Measurements from ENCODE around the gene PATJ. TPM values are rescaled to one million over a fixed set of nuclear protein-coding genes. Genes with fewer than 3 reads are reported as not detected.

PATJ gene
- polyA plus RNA-seq, 1 of the 3 experiments (the other 2 are of a cell fraction): 3.0 TPM

DNA sequence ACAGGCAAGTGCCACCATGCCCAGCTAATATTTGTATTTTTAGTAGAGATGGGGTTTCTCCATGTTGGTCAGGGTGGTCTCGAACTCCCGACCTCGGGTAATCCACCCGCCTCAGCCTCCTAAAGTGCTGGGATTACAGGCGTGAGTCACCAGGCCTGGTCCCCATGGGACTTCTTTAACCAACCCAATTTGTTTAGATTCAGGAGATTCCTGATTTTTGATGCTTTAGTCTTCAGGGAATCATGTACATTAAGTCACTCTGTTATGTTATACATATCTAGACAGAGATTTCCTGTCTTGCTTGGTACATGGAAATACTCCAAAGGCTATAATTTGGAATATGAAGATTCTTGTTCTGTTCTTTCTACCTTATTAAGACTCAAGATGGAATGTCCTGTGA lies 250.0 kb downstream of the PATJ start (continued):
- TF ChIP-seq USF2 (IDR thresholded peaks at IDR 0.05; ENCODE audit: borderline replicate concordance, low read depth, low read length) (no peak), EP300 (IDR thresholded peaks at IDR 0.05; ENCODE audit: borderline replicate concordance in 1 of 2, low read depth in 1 of 2, low read length in 1 of 2) (no peak), FOXJ3 (CRISPR knock-in tag; IDR thresholded peaks at IDR 0.05) (no peak), REST (IDR thresholded peaks at IDR 0.05; ENCODE audit: low read depth, low read length) (no peak), JUND (IDR thresholded peaks at IDR 0.05) (no peak), NRF1 (IDR thresholded peaks at IDR 0.05; ENCODE audit: low read depth, low read length) (no peak), RFX5 (IDR thresholded peaks at IDR 0.05; ENCODE audit: low read length) (no peak)

- H3F3A ChIP-seq (replicated peaks; ENCODE audit: insufficient read depth): no peaks in the 10 kb centered on the region
- H3K9me3 ChIP-seq: no peaks in the 10 kb centered on the region
- H3K4me2 ChIP-seq: no peak overlapping the region
- no peak overlapping the region for H3K4me3 ChIP-seq (ENCODE audit: low read depth in 2 of 2, low read length in 1 of 2)
- no peak overlapping the region for H3K9ac ChIP-seq
- H3K4me1 ChIP-seq (ENCODE audit: control insufficient read depth in 1 of 2, insufficient read depth in 2 of 2, low read depth in 1 of 2, low read length in 1 of 2): no peaks in the 10 kb centered on the region; a peak in 1 of 4 replicates
- no peaks in the 10 kb centered on the region for H3K27me3 ChIP-seq (ENCODE audit: insufficient read depth)
- WGBS (ENCODE audit: low lambda C conversion rate): 80% methylated on average over 5 of the region's 5 CpGs
- ChIA-PET CTCF (interaction anchor here (1.0 to 1.4 kb wide), 4 partner anchors 9 to 56 kb away, joined by 3 to 5 read pairs (median 3); no protein-coding TSS in a partner anchor), POLR2A (no interaction called here)
- no peaks in the 10 kb centered on the region for H4K20me1 ChIP-seq (ENCODE audit: insufficient read depth)
- no peak for DNase-seq
- H3K27ac ChIP-seq (ENCODE audit: low read depth in 2 of 2, low read length in 1 of 2): no peak overlapping the region
- no peak overlapping the region for H2AFZ ChIP-seq (ENCODE audit: low read depth)
- no peaks in the 10 kb centered on the region for H3K79me2 ChIP-seq (ENCODE audit: insufficient read depth)
- no peaks in the 10 kb centered on the region for H3K36me3 ChIP-seq (replicated peaks in 1 of 2; ENCODE audit: control insufficient read depth in 1 of 2, insufficient read depth in 2 of 2, low read length in 1 of 2)
- no peaks in the 10 kb centered on the region for H3K9me2 ChIP-seq
- TF ChIP-seq MXI1 (IDR thresholded peaks at IDR 0.05; ENCODE audit: low read depth, low read length) (no peak), RCOR1 (IDR thresholded peaks at IDR 0.05; ENCODE audit: low read length) (no peak), TAF1 (IDR thresholded peaks at IDR 0.05; ENCODE audit: borderline replicate concordance, low read depth, low read length) (no peak), EZH2phosphoT487 (IDR thresholded peaks at IDR 0.05; ENCODE audit: borderline replicate concordance, low read depth) (no peak), MEF2A (IDR thresholded peaks at IDR 0.05; ENCODE audit: borderline replicate concordance, low read depth) (no peak), CTCF (IDR thresholded peaks at IDR 0.05) (no peak), TEAD4 (IDR thresholded peaks at IDR 0.05; ENCODE audit: borderline replicate concordance, insufficient read depth) (no peak), RFX5 (IDR thresholded peaks at IDR 0.05; ENCODE audit: low read length) (no peak), SMC3 (IDR thresholded peaks at IDR 0.05; ENCODE audit: low read depth, low read length) (no peak), POLR2AphosphoS5 (IDR thresholded peaks at IDR 0.05; ENCODE audit: low read depth, low read length) (no peak), IRF3 (IDR thresholded peaks at IDR 0.05; ENCODE audit: low read depth, low read length) (no peak)
- TF ChIP-seq, protein P1, sequence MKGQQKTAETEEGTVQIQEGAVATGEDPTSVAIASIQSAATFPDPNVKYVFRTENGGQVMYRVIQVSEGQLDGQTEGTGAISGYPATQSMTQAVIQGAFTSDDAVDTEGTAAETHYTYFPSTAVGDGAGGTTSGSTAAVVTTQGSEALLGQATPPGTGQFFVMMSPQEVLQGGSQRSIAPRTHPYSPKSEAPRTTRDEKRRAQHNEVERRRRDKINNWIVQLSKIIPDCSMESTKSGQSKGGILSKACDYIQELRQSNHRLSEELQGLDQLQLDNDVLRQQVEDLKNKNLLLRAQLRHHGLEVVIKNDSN (IDR thresholded peaks at IDR 0.05; ENCODE audit: borderline replicate concordance, low read depth): no peak
- TF ChIP-seq, protein P2, sequence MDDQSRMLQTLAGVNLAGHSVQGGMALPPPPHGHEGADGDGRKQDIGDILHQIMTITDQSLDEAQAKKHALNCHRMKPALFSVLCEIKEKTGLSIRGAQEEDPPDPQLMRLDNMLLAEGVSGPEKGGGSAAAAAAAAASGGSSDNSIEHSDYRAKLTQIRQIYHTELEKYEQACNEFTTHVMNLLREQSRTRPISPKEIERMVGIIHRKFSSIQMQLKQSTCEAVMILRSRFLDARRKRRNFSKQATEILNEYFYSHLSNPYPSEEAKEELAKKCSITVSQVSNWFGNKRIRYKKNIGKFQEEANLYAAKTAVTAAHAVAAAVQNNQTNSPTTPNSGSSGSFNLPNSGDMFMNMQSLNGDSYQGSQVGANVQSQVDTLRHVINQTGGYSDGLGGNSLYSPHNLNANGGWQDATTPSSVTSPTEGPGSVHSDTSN (IDR thresholded peaks at IDR 0.05): no peak
These were observed 251.2 kb downstream of the PATJ start for GRCh38 chr1:61993331-61993961.

All from SK-N-SH (cell line).